ENCODE measurements around the gene CRACR2B. TPM values are rescaled to one million over a fixed set of nuclear protein-coding genes. Genes with fewer than 3 reads are reported as not detected.

The CRACR2B gene
- total and polyA plus RNA-seq, 2 donors (not counting 1 experiment from before 2014, with no cell fraction given), result 9.7 to 67.7 TPM

DNA sequence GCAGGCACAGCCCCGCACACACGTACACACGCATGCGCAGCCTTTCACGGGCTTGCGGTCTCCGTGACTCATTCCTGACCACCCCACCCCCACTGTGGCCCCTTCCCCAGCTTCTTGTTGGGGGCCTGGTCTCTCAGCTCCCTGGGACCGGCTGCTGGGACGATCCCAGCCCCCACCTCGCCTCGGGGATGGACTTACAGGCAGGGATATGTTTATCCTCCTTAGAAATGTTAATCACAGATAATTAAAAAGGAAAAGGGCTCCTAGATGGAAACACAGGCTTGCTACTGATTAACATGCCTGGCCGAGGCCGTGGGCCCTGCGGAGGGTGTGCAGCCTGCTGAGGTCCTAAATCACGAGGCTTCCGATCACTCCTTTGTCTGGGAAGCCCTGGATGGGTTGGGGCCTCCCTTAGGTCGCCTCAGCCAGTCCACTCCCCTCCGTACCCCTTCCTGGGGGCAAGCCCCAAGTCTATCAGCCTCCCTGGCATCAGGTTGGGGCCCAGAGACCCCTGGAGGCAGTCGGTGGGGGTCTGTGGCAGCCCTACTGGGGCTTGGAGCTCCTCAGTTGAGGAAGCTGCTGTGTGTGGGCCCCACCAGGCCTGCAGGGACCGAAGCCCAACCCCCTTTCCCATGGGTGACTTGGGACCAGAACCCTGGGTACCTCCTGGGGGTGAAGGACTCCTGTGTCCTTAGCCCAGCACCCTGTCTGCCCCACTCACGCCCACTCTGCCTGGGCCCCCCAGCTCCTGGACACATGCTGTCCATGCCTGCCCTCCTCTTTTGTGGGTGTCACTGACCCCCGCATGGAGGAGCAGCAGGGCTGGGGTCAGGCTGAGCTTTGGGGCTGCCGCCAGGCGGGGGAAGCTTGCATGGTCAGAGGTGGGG is 35.5 kb downstream of the CRACR2B start:
- H3K27me3 ChIP-seq (replicated peaks in 1 of 4; ENCODE audit: control extremely low read depth in 1 of 4, control insufficient read depth in 3 of 4, insufficient read depth in 4 of 4, low read length in 3 of 4), result no peaks in the 10 kb centered on the region
- H3K79me2 ChIP-seq (ENCODE audit: control insufficient read depth, insufficient read depth, low read length), result no peaks in the 10 kb centered on the region
- no peaks in the 10 kb centered on the region for H3K4me1 ChIP-seq (ENCODE audit: control insufficient read depth in 2 of 2, insufficient read depth in 2 of 2, low read length in 2 of 2)
- Mint-ChIP-seq H3K27me3 (no peaks in the 10 kb centered on the region), H3K4me1 (no peaks in the 10 kb centered on the region), H3K4me3 (no peak overlapping the region), H3K9me3 (ENCODE audit: insufficient read depth) (no peaks in the 10 kb centered on the region), H3K27ac (no peak overlapping the region)
- no peak overlapping the region for H2AFZ ChIP-seq (ENCODE audit: insufficient read depth, low read depth, low read length, poor library complexity, severe bottlenecking)
- H3K36me3 ChIP-seq (replicated peaks in 1 of 2; ENCODE audit: control extremely low read depth in 1 of 2, control insufficient read depth in 1 of 2, extremely low read depth in 1 of 2, insufficient read depth in 2 of 2, low read length in 1 of 2), result no peaks in the 10 kb centered on the region
- H4K20me1 ChIP-seq (ENCODE audit: control insufficient read depth, insufficient read depth, low read length, poor library complexity, severe bottlenecking), result no peaks in the 10 kb centered on the region
- intact Hi-C loops (cut with micrococcal nuclease), result no loop called here
- no peak for ATAC-seq (ENCODE audit: low read depth)
- no peak overlapping the region for H3K4me3 ChIP-seq (ENCODE audit: control extremely low read depth in 1 of 5, extremely low read depth in 1 of 5, insufficient read depth in 1 of 5, low read depth in 2 of 5, low read length in 4 of 5)
- DNase-seq, result no peak
- 88% methylated on average over 14 of the region's 24 CpGs for WGBS (ENCODE audit: insufficient coverage)
- no peak overlapping the region for H3K27ac ChIP-seq (ENCODE audit: low read length in 2 of 2)
- CTCF ChIA-PET, result no interaction called here
- H3K4me2 ChIP-seq (replicated peaks; ENCODE audit: low read depth, low read length, poor library complexity, severe bottlenecking), result no peak overlapping the region
- no peaks in the 10 kb centered on the region for H3K9me3 ChIP-seq (ENCODE audit: control extremely low read depth in 1 of 3, control insufficient read depth in 2 of 3, insufficient read depth in 1 of 3, low read length in 2 of 3)
- no peak overlapping the region for H3K9ac ChIP-seq (ENCODE audit: low read length)
- TF ChIP-seq, protein P1, sequence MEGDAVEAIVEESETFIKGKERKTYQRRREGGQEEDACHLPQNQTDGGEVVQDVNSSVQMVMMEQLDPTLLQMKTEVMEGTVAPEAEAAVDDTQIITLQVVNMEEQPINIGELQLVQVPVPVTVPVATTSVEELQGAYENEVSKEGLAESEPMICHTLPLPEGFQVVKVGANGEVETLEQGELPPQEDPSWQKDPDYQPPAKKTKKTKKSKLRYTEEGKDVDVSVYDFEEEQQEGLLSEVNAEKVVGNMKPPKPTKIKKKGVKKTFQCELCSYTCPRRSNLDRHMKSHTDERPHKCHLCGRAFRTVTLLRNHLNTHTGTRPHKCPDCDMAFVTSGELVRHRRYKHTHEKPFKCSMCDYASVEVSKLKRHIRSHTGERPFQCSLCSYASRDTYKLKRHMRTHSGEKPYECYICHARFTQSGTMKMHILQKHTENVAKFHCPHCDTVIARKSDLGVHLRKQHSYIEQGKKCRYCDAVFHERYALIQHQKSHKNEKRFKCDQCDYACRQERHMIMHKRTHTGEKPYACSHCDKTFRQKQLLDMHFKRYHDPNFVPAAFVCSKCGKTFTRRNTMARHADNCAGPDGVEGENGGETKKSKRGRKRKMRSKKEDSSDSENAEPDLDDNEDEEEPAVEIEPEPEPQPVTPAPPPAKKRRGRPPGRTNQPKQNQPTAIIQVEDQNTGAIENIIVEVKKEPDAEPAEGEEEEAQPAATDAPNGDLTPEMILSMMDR (IDR thresholded peaks at IDR 0.05), result no peak
- no peak for TF ChIP-seq EZH2 (IDR thresholded peaks at IDR 0.05; ENCODE audit: borderline replicate concordance, insufficient read depth, low read depth, low read length, poor library complexity, severe bottlenecking)
- POLR2A ChIA-PET, result no interaction called here
